NCI-H1417 treated with DMSO at 0.1 percent for 48 hours (cell line): ENCODE measurements around the gene PRDM4.
"Not testable (repeated sequence)": the region's sequence is repeated elsewhere in the genome, so short reads cannot be mapped to it uniquely, and the experiment has no call there.

Experiments
- DNase-seq: peaks from one replicate; lab custom pipeline; 2025; lab: John Stamatoyannopoulos, UW

The PRDM4 gene

GRCh38 chr12:107695772-107696171, 65.2 kb downstream of the PRDM4 start:
- DNase-seq, result not testable (repeated sequence)

GRCh38 chr12:107685360-107686248, 75.3 kb downstream of the PRDM4 start, which contains the start of gene PWP1:
TSS of gene PWP1 (plus strand) at chr12:107685799. CDS start at chr12:107685900, 101 bp downstream.
- peak; percentile 78 for DNase-seq

GRCh38 chr12:107684990-107685359, 76.0 kb downstream of the PRDM4 start:
- peak; percentile 75 for DNase-seq

- no peak for DNase-seq
Measured at GRCh38 chr12:107684029-107684795, 76.7 kb downstream of the PRDM4 start.
